Upper lobe of right lung (tissue), 1 donor: ENCODE results near the gene FKTN. TPM values are rescaled to one million over a fixed set of nuclear protein-coding genes. Genes with fewer than 3 reads are reported as not detected.

Source experiments
- ATAC-seq: fragments of 200-7000 bp; cut with Tn5 transposase; one replicate; pipeline ENCODE4 v1.9.1; 2020; ENCODE audit warnings: mild to moderate bottlenecking, moderate library complexity
- DNase-seq: peaks from one replicate; pipeline ENCODE4 v3.0.0-alpha.2; 2020
- H3K27ac ChIP-seq: fragments of 200-600 bp; one replicate; pipeline ENCODE4 v1.8.0; 2022
- H3K27me3 ChIP-seq: fragments of 200-600 bp; one replicate; pipeline ENCODE4 v1.8.0; 2022; ENCODE audit warnings: mild to moderate bottlenecking
- H3K36me3 ChIP-seq: fragments of 200-600 bp; one replicate; pipeline ENCODE4 v1.8.0; 2022
- H3K4me1 ChIP-seq: fragments of 200-600 bp; one replicate; pipeline ENCODE4 v1.8.0; 2022
- H3K4me3 ChIP-seq: fragments of 200-600 bp; one replicate; pipeline ENCODE4 v1.8.0; 2022; ENCODE audit warnings: mild to moderate bottlenecking
- H3K9me3 ChIP-seq: fragments of 200-600 bp; one replicate; pipeline ENCODE4 v1.8.0; 2022
- CTCF ChIP-seq: fragments of 200-600 bp; IDR thresholded peaks from one replicate; pipeline ENCODE4 v1.8.0; 2022; ENCODE audit warnings: antibody characterized with exemption
- intact Hi-C: fragments of 100-400 bp; cut with DNase I; formaldehyde crosslinking; loops from one replicate; pipeline ENCODE4 v1.11.0; 2022
- total RNA-seq: library from RNA; stranded (reverse); fragmentation: NEBNext Ultra II Directional; extraction: Animal tissue kit (Norgen Biotek cat#: 25700); gene quantifications from one replicate; pipeline ENCODE4 v1.2.1, GENCODE V29; 2021
- donor health status: DM: no; HTN: yes; CAD: no; lungs with severe emphysema.

FKTN gene
- total RNA-seq, 1 donor from 2014 or later, result 10.8 TPM

- peaks cover 16% of the 10 kb centered on the region for H3K27me3 ChIP-seq
- intact Hi-C loops, result no loop called here
- peaks cover 8% of the 10 kb centered on the region for H3K4me1 ChIP-seq
- DNase-seq, result no peak
- no peak overlapping the region for H3K27ac ChIP-seq
- no peak for TF ChIP-seq CTCF
- no peaks in the 10 kb centered on the region for H3K36me3 ChIP-seq
- H3K9me3 ChIP-seq, result no peaks in the 10 kb centered on the region
- ATAC-seq, result no peak
- H3K4me3 ChIP-seq, result no peak overlapping the region
Observed at GRCh38 chr9:105661011-105661410, 103.1 kb downstream of the FKTN start.

- no peak for TF ChIP-seq CTCF
- intact Hi-C loops, result no loop called here
- ATAC-seq, result no peak
- peaks cover 2% of the 10 kb centered on the region for H3K27me3 ChIP-seq
- no peaks in the 10 kb centered on the region for H3K4me1 ChIP-seq
- H3K27ac ChIP-seq, result no peak within 1 kb of the TSS
- no peaks in the 10 kb centered on the region for H3K9me3 ChIP-seq
- H3K36me3 ChIP-seq, result no peaks in the 10 kb centered on the region
- H3K4me3 ChIP-seq, result no peak within 1 kb of the TSS
- no peak for DNase-seq
Observed at GRCh38 chr9:105662184-105663104, 104.5 kb downstream of the FKTN start, which contains the start of gene TAL2. Gene TAL2 (plus strand): TSS chr9:105662457. CDS start chr9:105662497, 40 bp downstream.

GRCh38 chr9:105663914-105664313, 106.0 kb downstream of the FKTN start:
- no peak for ATAC-seq
- intact Hi-C loops, result no loop called here
- no peak for DNase-seq
- H3K4me3 ChIP-seq, result no peak overlapping the region
- no peaks in the 10 kb centered on the region for H3K4me1 ChIP-seq
- H3K27me3 ChIP-seq, result no peaks in the 10 kb centered on the region
- no peak overlapping the region for H3K27ac ChIP-seq
- H3K9me3 ChIP-seq, result no peaks in the 10 kb centered on the region
- no peaks in the 10 kb centered on the region for H3K36me3 ChIP-seq
- TF ChIP-seq CTCF, result no peak

GRCh38 chr9:105667867-105668266, 109.9 kb downstream of the FKTN start:
- ATAC-seq (no peak), DNase-seq (no peak)
- H3K9me3 ChIP-seq, result no peaks in the 10 kb centered on the region
- H3K4me1 ChIP-seq, result no peaks in the 10 kb centered on the region
- TF ChIP-seq CTCF, result no peak
- H3K27me3 ChIP-seq, result no peaks in the 10 kb centered on the region
- no peak overlapping the region for H3K27ac ChIP-seq
- H3K36me3 ChIP-seq, result no peaks in the 10 kb centered on the region
- intact Hi-C loops, result no loop called here
- H3K4me3 ChIP-seq, result no peak overlapping the region

- DNase-seq (no peak), ATAC-seq (no peak)
- Histone ChIP-seq H3K4me3 (no peak overlapping the region), H3K27me3 (no peaks in the 10 kb centered on the region), H3K4me1 (no peaks in the 10 kb centered on the region), H3K27ac (no peak overlapping the region), H3K36me3 (no peaks in the 10 kb centered on the region), H3K9me3 (no peaks in the 10 kb centered on the region)
- intact Hi-C loops, result no loop called here
- TF ChIP-seq CTCF, result no peak
Observed at GRCh38 chr9:105670315-105670714, 112.4 kb downstream of the FKTN start.
